Neural cell (in vitro differentiated cells): ENCODE data around the gene PBX4. TPM values are rescaled to one million over a fixed set of nuclear protein-coding genes. Genes with fewer than 3 reads are reported as not detected.

Source experiments
- H2AFZ ChIP-seq: fragments of 200-600, 300-800 bp; sonication (generic), shearing (Covaris generic); 2 replicates; pipeline ENCODE4 v1.6.0; 2014; ENCODE audit warnings: low read depth, mild to moderate bottlenecking, antibody characterized with exemption, low read length, moderate library complexity
- H3F3A ChIP-seq: fragments of 200-600 bp; shearing (Covaris generic); 2 replicates; pipeline ENCODE4 v1.6.1; 2016; ENCODE audit warnings: mild to moderate bottlenecking, moderate library complexity, mixed read lengths, antibody characterized with exemption, low read length; ENCODE audit not compliant: insufficient read depth, poor library complexity, severe bottlenecking
- H3K27ac ChIP-seq: fragments of 200-600, 300-800 bp; sonication (generic), shearing (Covaris generic); 2 replicates; pipeline ENCODE4 v1.5.1; 2014; ENCODE audit warnings: mild to moderate bottlenecking, low read length, moderate library complexity
- H3K27me3 ChIP-seq: fragments of 300-800, 200-600 bp; sonication (generic), shearing (Covaris generic); 2 replicates; pipeline ENCODE4 v1.6.0; 2014; ENCODE audit warnings: mild to moderate bottlenecking, low read depth, low read length, moderate library complexity; ENCODE audit not compliant: insufficient read depth
- H3K36me3 ChIP-seq: fragments of 300-800, 200-600 bp; sonication (generic), shearing (Covaris generic); 2 replicates; pipeline ENCODE4 v1.5.1; 2014; ENCODE audit warnings: mild to moderate bottlenecking, antibody characterized with exemption, low read length, moderate library complexity; ENCODE audit not compliant: insufficient read depth
- H3K4me2 ChIP-seq: fragments of 300-800, 200-600 bp; sonication (generic), shearing (Covaris generic); 2 replicates; pipeline ENCODE4 v1.6.0; 2014; ENCODE audit warnings: mild to moderate bottlenecking, low read length
- H3K4me3 ChIP-seq: fragments of 300-800, 200-600 bp; sonication (generic), shearing (Covaris generic); 2 replicates; pipeline ENCODE4 v1.5.1; 2014; ENCODE audit warnings: mild to moderate bottlenecking, low read length, moderate library complexity
- H3K79me2 ChIP-seq: fragments of 200-600 bp; shearing (Covaris generic); replicated peaks from 2 replicates; pipeline ENCODE4 v1.6.0; 2014; ENCODE audit warnings: mild to moderate bottlenecking, low read length, moderate library complexity; ENCODE audit not compliant: insufficient read depth
- H3K9ac ChIP-seq: fragments of 300-800, 200-600 bp; sonication (generic), shearing (Covaris generic); 2 replicates; pipeline ENCODE4 v1.6.1; 2016; ENCODE audit warnings: mild to moderate bottlenecking, low read length, mixed read lengths
- H3K9me2 ChIP-seq: fragments of 200-600 bp; shearing (Covaris generic); 2 replicates; pipeline ENCODE4 v1.6.1; 2016; ENCODE audit warnings: mild to moderate bottlenecking, low read length, mixed read lengths; ENCODE audit not compliant: insufficient read depth
- H3K9me3 ChIP-seq: fragments of 200-600, 300-800 bp; sonication (generic), shearing (Covaris generic); 2 replicates; pipeline ENCODE4 v1.6.1; 2016; ENCODE audit warnings: mild to moderate bottlenecking, mixed run types, low read length, moderate library complexity, mixed read lengths
- H4K20me1 ChIP-seq: fragments of 200-600 bp; shearing (Covaris generic); 2 replicates; pipeline ENCODE4 v1.6.1; 2016; ENCODE audit warnings: mild to moderate bottlenecking, mixed run types; ENCODE audit not compliant: insufficient read depth
- EP300 ChIP-seq: fragments of 450-650 bp; conservative IDR thresholded peaks from 2 replicates; pipeline ENCODE4 v1.6.1; 2014; ENCODE audit warnings: antibody characterized with exemption, mild to moderate bottlenecking, moderate library complexity; ENCODE audit not compliant: poor library complexity, severe bottlenecking
- EZH2 ChIP-seq: fragments of 200-600, 300-800 bp; shearing (Covaris generic), sonication (generic); IDR thresholded peaks from 2 replicates; pipeline ENCODE4 v1.6.1; 2014; ENCODE audit warnings: antibody characterized with exemption, low read length, borderline replicate concordance, mild to moderate bottlenecking; ENCODE audit not compliant: insufficient read depth, poor library complexity, severe bottlenecking
- MXI1 ChIP-seq: fragments of 450-650 bp; conservative IDR thresholded peaks from 2 replicates; pipeline ENCODE4 v1.6.1; 2014; ENCODE audit warnings: antibody characterized with exemption, mild to moderate bottlenecking; ENCODE audit not compliant: poor library complexity, severe bottlenecking
- POLR2AphosphoS5 ChIP-seq: IDR thresholded peaks from 2 replicates; pipeline ENCODE4 v1.6.1; 2012
- RAD21 ChIP-seq: fragments of 450-650 bp; conservative IDR thresholded peaks from 2 replicates; pipeline ENCODE4 v1.6.1; 2014; ENCODE audit warnings: antibody characterized with exemption, mild to moderate bottlenecking, moderate library complexity
- SMC3 ChIP-seq: fragments of 450-650 bp; conservative IDR thresholded peaks from 2 replicates; pipeline ENCODE4 v1.6.1; 2014; ENCODE audit warnings: antibody characterized with exemption, mild to moderate bottlenecking, moderate library complexity; ENCODE audit not compliant: poor library complexity
- TAF1 ChIP-seq: IDR thresholded peaks from 2 replicates; pipeline ENCODE4 v1.6.1; 2012; ENCODE audit warnings: low read depth
- polyA plus RNA-seq: library from polyadenylated mRNA; depleted of rRNA; stranded (reverse); fragments of >200 nt; gene quantifications from 2 replicates; pipeline ENCODE4 v1.2.3, GENCODE V29; 2014
- TF ChIP-seq, protein P1 (sequence below): IDR thresholded peaks from 2 replicates; pipeline ENCODE4 v1.6.1; 2012; ENCODE audit warnings: borderline replicate concordance
- TF ChIP-seq, protein P2 (sequence below): fragments of 450-650 bp; IDR thresholded peaks from 2 replicates; pipeline ENCODE4 v1.5.1; 2014; ENCODE audit warnings: antibody characterized with exemption, mild to moderate bottlenecking, moderate library complexity; ENCODE audit not compliant: poor library complexity, severe bottlenecking

PBX4 gene
- polyA plus RNA-seq, 1 donor from 2014 or later, result 7.5 TPM

DNA sequence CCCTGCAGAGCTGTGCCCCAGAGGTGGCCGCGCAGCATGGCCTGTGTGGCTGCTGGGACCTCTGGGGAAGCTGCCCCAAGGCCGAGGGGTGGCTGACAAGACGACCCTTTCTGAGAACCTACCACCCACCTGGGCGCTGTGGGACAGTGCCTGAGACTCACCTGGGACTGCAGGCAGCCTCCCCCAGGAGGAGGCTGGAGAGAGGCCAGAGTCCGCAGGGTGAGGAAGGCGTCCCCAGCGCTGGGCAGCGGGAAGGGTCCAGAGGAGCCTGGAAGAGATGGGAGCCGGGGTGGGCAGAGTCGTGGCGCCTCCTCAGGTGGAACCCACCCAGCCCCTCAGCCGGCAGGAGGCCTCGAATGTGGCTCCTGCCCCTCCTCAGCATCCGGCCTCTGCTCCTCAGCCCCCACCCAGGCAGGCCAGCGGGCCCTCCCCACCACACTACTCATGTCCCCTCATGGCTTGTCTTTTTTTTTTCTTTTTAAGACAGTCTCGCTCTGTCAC lies 55.1 kb downstream of the PBX4 start:
- H3K36me3 ChIP-seq, result no peaks in the 10 kb centered on the region
- no peaks in the 10 kb centered on the region for H3K9me2 ChIP-seq
- H2AFZ ChIP-seq, result no peak overlapping the region
- no peaks in the 10 kb centered on the region for H3K9me3 ChIP-seq
- TF ChIP-seq MXI1, result no peak
- TF ChIP-seq, protein P1, sequence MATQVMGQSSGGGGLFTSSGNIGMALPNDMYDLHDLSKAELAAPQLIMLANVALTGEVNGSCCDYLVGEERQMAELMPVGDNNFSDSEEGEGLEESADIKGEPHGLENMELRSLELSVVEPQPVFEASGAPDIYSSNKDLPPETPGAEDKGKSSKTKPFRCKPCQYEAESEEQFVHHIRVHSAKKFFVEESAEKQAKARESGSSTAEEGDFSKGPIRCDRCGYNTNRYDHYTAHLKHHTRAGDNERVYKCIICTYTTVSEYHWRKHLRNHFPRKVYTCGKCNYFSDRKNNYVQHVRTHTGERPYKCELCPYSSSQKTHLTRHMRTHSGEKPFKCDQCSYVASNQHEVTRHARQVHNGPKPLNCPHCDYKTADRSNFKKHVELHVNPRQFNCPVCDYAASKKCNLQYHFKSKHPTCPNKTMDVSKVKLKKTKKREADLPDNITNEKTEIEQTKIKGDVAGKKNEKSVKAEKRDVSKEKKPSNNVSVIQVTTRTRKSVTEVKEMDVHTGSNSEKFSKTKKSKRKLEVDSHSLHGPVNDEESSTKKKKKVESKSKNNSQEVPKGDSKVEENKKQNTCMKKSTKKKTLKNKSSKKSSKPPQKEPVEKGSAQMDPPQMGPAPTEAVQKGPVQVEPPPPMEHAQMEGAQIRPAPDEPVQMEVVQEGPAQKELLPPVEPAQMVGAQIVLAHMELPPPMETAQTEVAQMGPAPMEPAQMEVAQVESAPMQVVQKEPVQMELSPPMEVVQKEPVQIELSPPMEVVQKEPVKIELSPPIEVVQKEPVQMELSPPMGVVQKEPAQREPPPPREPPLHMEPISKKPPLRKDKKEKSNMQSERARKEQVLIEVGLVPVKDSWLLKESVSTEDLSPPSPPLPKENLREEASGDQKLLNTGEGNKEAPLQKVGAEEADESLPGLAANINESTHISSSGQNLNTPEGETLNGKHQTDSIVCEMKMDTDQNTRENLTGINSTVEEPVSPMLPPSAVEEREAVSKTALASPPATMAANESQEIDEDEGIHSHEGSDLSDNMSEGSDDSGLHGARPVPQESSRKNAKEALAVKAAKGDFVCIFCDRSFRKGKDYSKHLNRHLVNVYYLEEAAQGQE, result no peak
- no peak for TF ChIP-seq TAF1
- TF ChIP-seq SMC3, result no peak
- no peak overlapping the region for H3K9ac ChIP-seq
- no peaks in the 10 kb centered on the region for H3K27me3 ChIP-seq
- H3K79me2 ChIP-seq, result no peaks in the 10 kb centered on the region
- H4K20me1 ChIP-seq, result no peaks in the 10 kb centered on the region
- H3K27ac ChIP-seq, result no peak overlapping the region
- H3F3A ChIP-seq, result no peaks in the 10 kb centered on the region
- H3K4me2 ChIP-seq, result no peak overlapping the region
- no peak overlapping the region for H3K4me3 ChIP-seq

DNA sequence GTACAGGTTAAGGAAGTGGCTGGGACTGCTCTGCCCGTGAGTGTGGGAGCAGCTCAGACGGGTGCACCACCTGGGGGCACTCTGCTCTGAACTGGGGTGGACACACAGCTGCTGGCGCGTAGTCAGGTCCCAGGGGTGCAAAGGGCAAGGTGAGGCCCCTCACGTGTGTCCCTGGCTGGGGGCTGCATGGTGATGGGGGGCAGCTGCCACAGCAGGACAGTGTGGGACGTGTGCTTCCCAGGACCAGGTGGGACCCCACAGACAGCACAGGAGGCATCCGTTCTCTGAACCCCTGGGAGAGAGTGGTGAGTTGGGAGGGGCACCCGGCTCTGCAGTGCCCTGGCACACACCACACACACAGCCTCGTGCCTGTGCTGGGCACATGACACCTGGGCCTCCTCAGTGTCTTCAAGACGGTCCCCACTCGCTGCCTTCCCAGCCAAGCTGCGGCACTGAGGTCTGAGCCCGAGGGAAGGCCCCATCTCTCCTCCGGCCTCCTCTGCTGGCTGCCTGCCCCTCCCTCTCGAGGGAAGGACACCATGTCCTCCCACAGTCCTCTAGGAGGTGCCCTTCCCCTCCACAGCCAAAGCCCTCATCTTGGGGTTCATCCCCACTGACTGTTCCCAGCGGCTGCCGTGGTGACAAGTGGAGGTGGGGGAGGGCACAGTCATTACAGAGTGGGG lies 55.7 kb downstream of the PBX4 start:
- no peak overlapping the region for H3K4me2 ChIP-seq
- no peaks in the 10 kb centered on the region for H3K36me3 ChIP-seq
- no peaks in the 10 kb centered on the region for H4K20me1 ChIP-seq
- H3K79me2 ChIP-seq, result no peaks in the 10 kb centered on the region
- no peaks in the 10 kb centered on the region for H3K27me3 ChIP-seq
- TF ChIP-seq TAF1, result no peak
- no peak for TF ChIP-seq POLR2AphosphoS5
- TF ChIP-seq EP300, result no peak
- TF ChIP-seq SMC3, result no peak
- no peak for TF ChIP-seq EZH2
- TF ChIP-seq, protein P1, result no peak
- TF ChIP-seq, protein P2, sequence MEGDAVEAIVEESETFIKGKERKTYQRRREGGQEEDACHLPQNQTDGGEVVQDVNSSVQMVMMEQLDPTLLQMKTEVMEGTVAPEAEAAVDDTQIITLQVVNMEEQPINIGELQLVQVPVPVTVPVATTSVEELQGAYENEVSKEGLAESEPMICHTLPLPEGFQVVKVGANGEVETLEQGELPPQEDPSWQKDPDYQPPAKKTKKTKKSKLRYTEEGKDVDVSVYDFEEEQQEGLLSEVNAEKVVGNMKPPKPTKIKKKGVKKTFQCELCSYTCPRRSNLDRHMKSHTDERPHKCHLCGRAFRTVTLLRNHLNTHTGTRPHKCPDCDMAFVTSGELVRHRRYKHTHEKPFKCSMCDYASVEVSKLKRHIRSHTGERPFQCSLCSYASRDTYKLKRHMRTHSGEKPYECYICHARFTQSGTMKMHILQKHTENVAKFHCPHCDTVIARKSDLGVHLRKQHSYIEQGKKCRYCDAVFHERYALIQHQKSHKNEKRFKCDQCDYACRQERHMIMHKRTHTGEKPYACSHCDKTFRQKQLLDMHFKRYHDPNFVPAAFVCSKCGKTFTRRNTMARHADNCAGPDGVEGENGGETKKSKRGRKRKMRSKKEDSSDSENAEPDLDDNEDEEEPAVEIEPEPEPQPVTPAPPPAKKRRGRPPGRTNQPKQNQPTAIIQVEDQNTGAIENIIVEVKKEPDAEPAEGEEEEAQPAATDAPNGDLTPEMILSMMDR, result no peak
- no peak for TF ChIP-seq MXI1
- no peak for TF ChIP-seq RAD21
- no peak overlapping the region for H2AFZ ChIP-seq
- H3K27ac ChIP-seq, result no peak overlapping the region
- H3F3A ChIP-seq, result no peaks in the 10 kb centered on the region
- H3K9me2 ChIP-seq, result no peaks in the 10 kb centered on the region
- H3K9ac ChIP-seq, result no peak overlapping the region
- H3K9me3 ChIP-seq, result no peaks in the 10 kb centered on the region
- H3K4me3 ChIP-seq, result no peak overlapping the region
